Stomach (tissue), 4 donors: Measurements from ENCODE around the gene FBN2.

Source experiments
- EP300 ChIP-seq: sonication (generic); formaldehyde crosslinking; IDR thresholded peaks from one replicate; pipeline ENCODE4 v1.6.1; 2017; ENCODE audit warnings: antibody characterized with exemption
- POLR2A ChIP-seq, 4 donors: fragments of 450-650 bp; IDR thresholded peaks; one replicate each; pipeline ENCODE4 v1.6.1; 2016; ENCODE audit warnings: antibody characterized with exemption in 4 of 4, control low read depth in 2 of 4, mild to moderate bottlenecking in 1 of 4, moderate library complexity in 1 of 4
- POLR2AphosphoS5 ChIP-seq, 3 donors: sonication (generic); formaldehyde crosslinking; IDR thresholded peaks; one replicate each; pipeline ENCODE4 v1.6.1; 2016; ENCODE audit warnings: antibody characterized with exemption in 3 of 3
- TF ChIP-seq, protein P1 (sequence below), 7 experiments: fragments of 450-650 bp in 4 of 7; fragments of 200-600 bp in 3 of 7; sonication (generic) in 3 of 7; IDR thresholded peaks; one replicate each; pipeline ENCODE4 v1.5.1; 2016 to 2019; ENCODE audit warnings: antibody characterized with exemption in 7 of 7, control low read depth in 2 of 7, mild to moderate bottlenecking in 1 of 7

DNA sequence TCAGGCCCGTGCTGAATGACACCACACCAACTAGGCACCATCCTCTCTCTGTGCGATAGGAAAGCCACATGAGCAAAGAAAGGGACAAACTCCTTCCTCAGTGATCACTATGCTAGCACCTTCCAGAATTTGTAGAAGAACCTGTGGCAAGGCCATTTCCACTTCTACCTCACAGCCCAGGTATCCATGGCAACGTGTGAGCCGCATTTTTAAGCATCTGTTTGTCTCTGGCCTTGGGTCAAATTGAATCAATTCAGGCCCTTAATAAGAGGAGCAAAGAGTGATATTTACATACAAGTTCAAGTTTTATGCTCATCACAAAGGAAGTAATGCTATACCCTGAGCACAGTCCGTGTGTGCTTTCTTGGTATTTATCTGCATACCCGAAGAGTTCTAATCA lies 275.1 kb downstream of the FBN2 start:
- no peak for TF ChIP-seq EP300
- TF ChIP-seq, protein P1, sequence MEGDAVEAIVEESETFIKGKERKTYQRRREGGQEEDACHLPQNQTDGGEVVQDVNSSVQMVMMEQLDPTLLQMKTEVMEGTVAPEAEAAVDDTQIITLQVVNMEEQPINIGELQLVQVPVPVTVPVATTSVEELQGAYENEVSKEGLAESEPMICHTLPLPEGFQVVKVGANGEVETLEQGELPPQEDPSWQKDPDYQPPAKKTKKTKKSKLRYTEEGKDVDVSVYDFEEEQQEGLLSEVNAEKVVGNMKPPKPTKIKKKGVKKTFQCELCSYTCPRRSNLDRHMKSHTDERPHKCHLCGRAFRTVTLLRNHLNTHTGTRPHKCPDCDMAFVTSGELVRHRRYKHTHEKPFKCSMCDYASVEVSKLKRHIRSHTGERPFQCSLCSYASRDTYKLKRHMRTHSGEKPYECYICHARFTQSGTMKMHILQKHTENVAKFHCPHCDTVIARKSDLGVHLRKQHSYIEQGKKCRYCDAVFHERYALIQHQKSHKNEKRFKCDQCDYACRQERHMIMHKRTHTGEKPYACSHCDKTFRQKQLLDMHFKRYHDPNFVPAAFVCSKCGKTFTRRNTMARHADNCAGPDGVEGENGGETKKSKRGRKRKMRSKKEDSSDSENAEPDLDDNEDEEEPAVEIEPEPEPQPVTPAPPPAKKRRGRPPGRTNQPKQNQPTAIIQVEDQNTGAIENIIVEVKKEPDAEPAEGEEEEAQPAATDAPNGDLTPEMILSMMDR (IDR thresholded peaks at IDR 0.05), result no peak
- no peak for TF ChIP-seq POLR2A (IDR thresholded peaks at IDR 0.05)
- no peak for TF ChIP-seq POLR2AphosphoS5 (IDR thresholded peaks at IDR 0.05)
